Erythroblast (primary cell): ENCODE measurements around the gene RAD51B.

Source experiments
- GATA1 ChIP-seq: IDR thresholded peaks from 2 replicates; pipeline ENCODE4 v1.6.1; 2011; ENCODE audit warnings: low read depth, mild to moderate bottlenecking, control low read depth, low read length, moderate library complexity
- POLR2A ChIP-seq: IDR thresholded peaks from 2 replicates; pipeline ENCODE4 v1.6.1; 2011; ENCODE audit warnings: mild to moderate bottlenecking, low read length

- TF ChIP-seq POLR2A (no peak), GATA1 (no peak)
Measured at GRCh38 chr14:68199554-68200151, 380.1 kb downstream of the RAD51B start.
